Measurements from ENCODE around the gene ANKRD53. TPM values are rescaled to one million over a fixed set of nuclear protein-coding genes. Genes with fewer than 3 reads are reported as not detected.
A peak's percentile ranks its signal among the peaks of the same experiment; 100 is the strongest.

ANKRD53 gene
- total and polyA plus RNA-seq, 9 of the 15 experiments (the other 6 are each of a cell fraction or from before 2014, with no cell fraction given) = 0.18 TPM; not detected in 8

DNA sequence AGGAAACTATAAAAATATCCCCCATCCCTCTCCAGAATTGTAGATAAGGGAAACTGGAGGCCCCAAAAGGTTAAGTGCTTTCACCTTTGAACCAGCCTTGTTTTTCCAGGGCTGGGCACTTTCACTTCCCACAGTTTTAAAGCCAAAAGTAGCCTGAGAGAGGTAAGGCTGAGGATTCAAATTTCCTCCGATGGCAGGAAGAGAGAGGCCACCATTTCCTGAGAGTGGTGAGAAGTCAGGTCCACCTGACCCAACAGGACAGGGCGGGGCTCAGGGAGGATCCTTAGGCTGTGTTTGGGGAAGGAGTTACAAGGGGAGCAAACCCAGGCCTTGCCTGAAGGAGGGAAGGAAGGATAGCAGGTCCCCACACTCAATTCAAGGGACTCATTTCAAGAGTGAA lies 20.9 kb downstream of the ANKRD53 start:
- Histone ChIP-seq H4K20me1 (replicated peaks; ENCODE audit: control insufficient read depth, insufficient read depth, low read length) (no peaks in the 10 kb centered on the region), H3K9ac (ENCODE audit: insufficient read depth in 1 of 2, low read depth in 2 of 2, low read length in 2 of 2) (no peak overlapping the region), H3K4me2 (ENCODE audit: insufficient read depth, low read length) (no peak overlapping the region), H2AFZ (ENCODE audit: low read depth, low read length) (peak overlapping the region; percentile 53; the same call in 1 of the 2 replicates), H3K27me3 (ENCODE audit: control insufficient read depth in 2 of 2, insufficient read depth in 2 of 2, low read length in 2 of 2) (no peaks in the 10 kb centered on the region), H3K4me3 (no peak overlapping the region), H3K9me1 (ENCODE audit: control insufficient read depth, insufficient read depth, low read length) (no peaks in the 10 kb centered on the region), H3K4me1 (replicated peaks in 1 of 2; ENCODE audit: control insufficient read depth in 2 of 2, insufficient read depth in 2 of 2, low read length in 2 of 2) (peaks cover 8 to 18% of the 10 kb centered on the region in 2 experiments; a peak in 3 of 5 replicates), H3K9me3 (replicated peaks; ENCODE audit: control insufficient read depth, insufficient read depth, low read depth, low read length) (no peaks in the 10 kb centered on the region), H3K79me2 (ENCODE audit: control insufficient read depth, insufficient read depth, low read length) (peaks cover 2% of the 10 kb centered on the region), H3K36me3 (ENCODE audit: control insufficient read depth, insufficient read depth, low read length) (no peaks in the 10 kb centered on the region), H3K27ac (ENCODE audit: extremely low read depth, low read depth, low read length) (no peak overlapping the region)
- no TSS peak for BruUV-seq (replicated peaks)
- ATAC-seq (no peak), DNase-seq (ENCODE audit: extremely low read depth in 1 of 4, low spot score in 3 of 4) (peak in 2 of 4 experiments; percentile 5), FAIRE-seq (no peak)
- ChIA-PET CTCF (ENCODE audit: low intra/inter-chr PET ratio) (no interaction called here), POLR2A (interaction anchor here (0.7 to 1.0 kb wide), 2 partner anchors 71 to 224 kb away, joined by 3 read pairs; no protein-coding TSS in a partner anchor)
- no peak for TF ChIP-seq ZNF551 (CRISPR knock-in tag; IDR thresholded peaks at IDR 0.05)
- TF ChIP-seq ZNF184 (CRISPR knock-in tag; IDR thresholded peaks at IDR 0.05) = no peak
- TF ChIP-seq, protein P1, sequence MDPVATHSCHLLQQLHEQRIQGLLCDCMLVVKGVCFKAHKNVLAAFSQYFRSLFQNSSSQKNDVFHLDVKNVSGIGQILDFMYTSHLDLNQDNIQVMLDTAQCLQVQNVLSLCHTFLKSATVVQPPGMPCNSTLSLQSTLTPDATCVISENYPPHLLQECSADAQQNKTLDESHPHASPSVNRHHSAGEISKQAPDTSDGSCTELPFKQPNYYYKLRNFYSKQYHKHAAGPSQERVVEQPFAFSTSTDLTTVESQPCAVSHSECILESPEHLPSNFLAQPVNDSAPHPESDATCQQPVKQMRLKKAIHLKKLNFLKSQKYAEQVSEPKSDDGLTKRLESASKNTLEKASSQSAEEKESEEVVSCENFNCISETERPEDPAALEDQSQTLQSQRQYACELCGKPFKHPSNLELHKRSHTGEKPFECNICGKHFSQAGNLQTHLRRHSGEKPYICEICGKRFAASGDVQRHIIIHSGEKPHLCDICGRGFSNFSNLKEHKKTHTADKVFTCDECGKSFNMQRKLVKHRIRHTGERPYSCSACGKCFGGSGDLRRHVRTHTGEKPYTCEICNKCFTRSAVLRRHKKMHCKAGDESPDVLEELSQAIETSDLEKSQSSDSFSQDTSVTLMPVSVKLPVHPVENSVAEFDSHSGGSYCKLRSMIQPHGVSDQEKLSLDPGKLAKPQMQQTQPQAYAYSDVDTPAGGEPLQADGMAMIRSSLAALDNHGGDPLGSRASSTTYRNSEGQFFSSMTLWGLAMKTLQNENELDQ (CRISPR knock-in tag; IDR thresholded peaks at IDR 0.05; ENCODE audit: borderline replicate concordance) = no peak
- no peak for TF ChIP-seq TCFL5 (CRISPR knock-in tag; conservative IDR thresholded peaks at IDR 0.05)
- TF ChIP-seq, protein P2, sequence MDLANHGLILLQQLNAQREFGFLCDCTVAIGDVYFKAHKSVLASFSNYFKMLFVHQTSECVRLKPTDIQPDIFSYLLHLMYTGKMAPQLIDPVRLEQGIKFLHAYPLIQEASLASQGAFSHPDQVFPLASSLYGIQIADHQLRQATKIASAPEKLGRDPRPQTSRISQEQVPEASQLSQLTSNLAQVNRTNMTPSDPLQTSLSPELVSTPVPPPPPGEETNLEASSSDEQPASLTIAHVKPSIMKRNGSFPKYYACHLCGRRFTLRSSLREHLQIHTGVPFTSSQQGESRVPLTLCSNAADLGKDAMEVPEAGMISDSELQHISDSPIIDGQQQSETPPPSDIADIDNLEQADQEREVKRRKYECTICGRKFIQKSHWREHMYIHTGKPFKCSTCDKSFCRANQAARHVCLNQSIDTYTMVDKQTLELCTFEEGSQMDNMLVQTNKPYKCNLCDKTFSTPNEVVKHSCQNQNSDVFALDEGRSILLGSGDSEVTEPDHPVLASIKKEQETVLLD (IDR thresholded peaks at IDR 0.05) = no peak
- peak; percentile 25; the same call in 1 of the 2 replicates for TF ChIP-seq NR2C1 (IDR thresholded peaks at IDR 0.05)
- peak; percentile 80 for TF ChIP-seq NR2C1 (tag; IDR thresholded peaks at IDR 0.05)
- no peak for TF ChIP-seq ZNF644 (tag; IDR thresholded peaks at IDR 0.05; ENCODE audit: low read depth)
- TF ChIP-seq, protein P3, sequence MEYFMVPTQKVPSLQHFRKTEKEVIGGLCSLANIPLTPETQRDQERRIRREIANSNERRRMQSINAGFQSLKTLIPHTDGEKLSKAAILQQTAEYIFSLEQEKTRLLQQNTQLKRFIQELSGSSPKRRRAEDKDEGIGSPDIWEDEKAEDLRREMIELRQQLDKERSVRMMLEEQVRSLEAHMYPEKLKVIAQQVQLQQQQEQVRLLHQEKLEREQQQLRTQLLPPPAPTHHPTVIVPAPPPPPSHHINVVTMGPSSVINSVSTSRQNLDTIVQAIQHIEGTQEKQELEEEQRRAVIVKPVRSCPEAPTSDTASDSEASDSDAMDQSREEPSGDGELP (CRISPR knock-in tag; IDR thresholded peaks at IDR 0.05; ENCODE audit: borderline replicate concordance) = no peak
- TF ChIP-seq, protein P4, sequence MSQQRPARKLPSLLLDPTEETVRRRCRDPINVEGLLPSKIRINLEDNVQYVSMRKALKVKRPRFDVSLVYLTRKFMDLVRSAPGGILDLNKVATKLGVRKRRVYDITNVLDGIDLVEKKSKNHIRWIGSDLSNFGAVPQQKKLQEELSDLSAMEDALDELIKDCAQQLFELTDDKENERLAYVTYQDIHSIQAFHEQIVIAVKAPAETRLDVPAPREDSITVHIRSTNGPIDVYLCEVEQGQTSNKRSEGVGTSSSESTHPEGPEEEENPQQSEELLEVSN (IDR thresholded peaks at IDR 0.05; ENCODE audit: borderline replicate concordance in 1 of 2, extremely low read depth in 1 of 2, insufficient read depth in 1 of 2, insufficient read length in 1 of 2, low read depth in 1 of 2, low read length in 1 of 2, poor library complexity in 1 of 2, severe bottlenecking in 1 of 2) = no peak
- TF ChIP-seq ZNF785 (CRISPR knock-in tag; IDR thresholded peaks at IDR 0.05) = no peak
- no peak for TF ChIP-seq NFRKB (IDR thresholded peaks at IDR 0.05; ENCODE audit: low read depth)
- no peak for TF ChIP-seq NR2C2 (CRISPR knock-in tag; IDR thresholded peaks at IDR 0.05)
- peak; percentile 79 for TF ChIP-seq NR2C2 (tag; IDR thresholded peaks at IDR 0.05)
- intact Hi-C loops (cut with micrococcal nuclease) = loop anchor here (10.0 kb wide), 1 partner anchor 135 kb away; the partner anchor contains the start of genes MCEE and MPHOSPH10
- in situ Hi-C loops (cut with MboI) = no loop called here
- WGBS (ENCODE audit: insufficient coverage, low coverage, missing lambda C conversion rate) = 0% methylated on average over 1 of the region's 2 CpGs

Measured in K562 (cell line).